Endothelial cell of hepatic sinusoid (primary cell): ENCODE results near the gene DDX41.
"Not testable (repeated sequence)": the region's sequence is repeated elsewhere in the genome, so short reads cannot be mapped to it uniquely, and the experiment has no call there.

Source experiments
- in situ Hi-C: cut with HindIII; loops from 2 replicates; pipeline ENCODE4 v1.10.0; 2017; ENCODE audit warnings: low sequenced_read_pairs

DDX41 gene

GRCh38 chr5:177538876-177539275, 22.1 kb upstream of the DDX41 start:
- in situ Hi-C loops, result no loop called here

GRCh38 chr5:177537389-177538361, 20.9 kb upstream of the DDX41 start:
- in situ Hi-C loops, result no loop called here

- in situ Hi-C loops, result no loop called here
These were observed 19.6 kb upstream of the DDX41 start for GRCh38 chr5:177536386-177536785.

GRCh38 chr5:177535125-177535524, 18.4 kb upstream of the DDX41 start:
- in situ Hi-C loops, result no loop called here

- in situ Hi-C loops, result not testable (repeated sequence)
These were observed 17.7 kb upstream of the DDX41 start for GRCh38 chr5:177534433-177534832.

GRCh38 chr5:177531209-177531940, 14.6 kb upstream of the DDX41 start:
- in situ Hi-C loops, result no loop called here

GRCh38 chr5:177530638-177531037, 13.9 kb upstream of the DDX41 start:
- in situ Hi-C loops, result no loop called here

GRCh38 chr5:177529247-177530203, 12.8 kb upstream of the DDX41 start:
- in situ Hi-C loops, result no loop called here

GRCh38 chr5:177528631-177529030, 11.9 kb upstream of the DDX41 start:
- in situ Hi-C loops, result no loop called here

GRCh38 chr5:177527595-177527994, 10.8 kb upstream of the DDX41 start:
- in situ Hi-C loops, result no loop called here

- in situ Hi-C loops, result no loop called here
These were observed 10.0 kb upstream of the DDX41 start for GRCh38 chr5:177526791-177527190.

- in situ Hi-C loops, result no loop called here
These were observed 9.4 kb upstream of the DDX41 start for GRCh38 chr5:177526191-177526590.

- in situ Hi-C loops, result no loop called here
These were observed 8.3 kb upstream of the DDX41 start for GRCh38 chr5:177524941-177525655.

GRCh38 chr5:177524539-177524900, 7.8 kb upstream of the DDX41 start:
- in situ Hi-C loops, result no loop called here

GRCh38 chr5:177523711-177524538, 7.2 kb upstream of the DDX41 start:
- in situ Hi-C loops, result no loop called here

- in situ Hi-C loops, result no loop called here
These were observed 4.3 kb upstream of the DDX41 start for GRCh38 chr5:177520916-177521513.

- in situ Hi-C loops, result no loop called here
These were observed 3.5 kb upstream of the DDX41 start for GRCh38 chr5:177520271-177520670.

- in situ Hi-C loops, result no loop called here
These were observed 2.9 kb upstream of the DDX41 start for GRCh38 chr5:177519463-177520235.
